Gastrocnemius medialis (tissue), 4 donors: Measurements from ENCODE around the gene RPL23.

Experiments
- CTCF ChIP-seq, 5 experiments: fragments of 450-650 bp in 3 of 5; fragments of 200-600 bp in 2 of 5; sonication (generic) in 2 of 5; IDR thresholded peaks in 4 of 5; conservative IDR thresholded peaks in 1 of 5; 1 replicate in 4 of 5; 2 replicates in 1 of 5; pipeline ENCODE4 v1.5.1; 2016 to 2019; ENCODE audit warnings: antibody characterized with exemption in 5 of 5, mild to moderate bottlenecking in 3 of 5, moderate library complexity in 3 of 5
- POLR2A ChIP-seq, 2 donors: fragments of 450-650 bp; IDR thresholded peaks; one replicate each; pipeline ENCODE4 v1.6.1; 2017; ENCODE audit warnings: antibody characterized with exemption in 2 of 2, mild to moderate bottlenecking in 2 of 2, moderate library complexity in 2 of 2

GRCh38 chr17:38897671-38898290 is 44.3 kb upstream of the RPL23 start:
- TF ChIP-seq CTCF (IDR thresholded peaks at IDR 0.05 in 4 of 5, conservative IDR thresholded peaks at IDR 0.05 in 1 of 5) = no peak
- no peak for TF ChIP-seq POLR2A (IDR thresholded peaks at IDR 0.05)
